Medulla oblongata (tissue), 1 donor: ENCODE results near the gene SMG1.
"Not testable (repeated sequence)": the region's sequence is repeated elsewhere in the genome, so short reads cannot be mapped to it uniquely, and the experiment has no call there.

ENCODE experiments used
- DNase-seq: peaks from one replicate; pipeline ENCODE4 v3.0.0-alpha.2; 2015; ENCODE audit errors: extremely low spot score

The SMG1 gene

GRCh38 chr16:18762713-18763112 lies 163.5 kb downstream of the SMG1 start:
- not testable (repeated sequence) for DNase-seq

GRCh38 chr16:18759598-18760520 lies 166.3 kb downstream of the SMG1 start:
- DNase-seq: not testable (repeated sequence)

DNA sequence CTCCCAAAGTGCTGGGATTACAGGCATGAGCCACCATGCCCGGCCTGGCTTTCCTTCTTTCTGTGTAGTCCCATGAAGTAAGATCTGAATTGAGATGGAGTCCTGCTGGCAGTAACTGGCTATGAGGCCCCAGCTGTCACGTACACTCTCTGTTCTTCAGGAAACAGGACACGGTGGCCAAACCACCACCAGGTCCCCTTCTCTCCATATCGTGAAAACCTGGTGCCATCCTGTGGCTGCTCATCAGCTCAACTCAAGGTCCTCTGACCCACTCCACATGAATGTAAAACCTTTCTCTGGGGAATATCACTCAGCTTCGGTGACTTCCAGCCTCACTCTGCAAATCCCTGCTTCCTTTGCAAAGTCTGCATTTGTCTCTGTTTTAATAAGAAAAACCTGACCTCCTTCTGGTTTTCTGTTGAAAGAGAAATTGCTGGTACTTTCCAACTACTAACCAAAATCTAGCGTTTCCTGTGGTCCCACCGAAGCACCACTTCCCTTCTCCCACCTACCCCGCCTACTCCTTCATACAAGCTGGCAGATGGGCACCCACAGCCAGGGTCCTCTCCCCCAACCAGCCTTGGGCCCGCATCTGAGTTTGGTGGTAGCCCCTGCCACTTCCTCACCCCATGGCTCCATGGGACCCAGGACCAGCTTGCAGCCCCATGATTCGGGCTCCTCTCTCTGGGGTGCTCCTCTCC lies 168.1 kb downstream of the SMG1 start:
- DNase-seq: not testable (repeated sequence)

GRCh38 chr16:18756639-18757038 lies 169.6 kb downstream of the SMG1 start:
- DNase-seq: not testable (repeated sequence)
